Medulla oblongata (tissue), 1 donor: ENCODE results near the gene ZDHHC5.

Experiments used
- DNase-seq: peaks from one replicate; pipeline ENCODE4 v3.0.0-alpha.2; 2015; ENCODE audit errors: extremely low spot score

ZDHHC5 gene

DNA sequence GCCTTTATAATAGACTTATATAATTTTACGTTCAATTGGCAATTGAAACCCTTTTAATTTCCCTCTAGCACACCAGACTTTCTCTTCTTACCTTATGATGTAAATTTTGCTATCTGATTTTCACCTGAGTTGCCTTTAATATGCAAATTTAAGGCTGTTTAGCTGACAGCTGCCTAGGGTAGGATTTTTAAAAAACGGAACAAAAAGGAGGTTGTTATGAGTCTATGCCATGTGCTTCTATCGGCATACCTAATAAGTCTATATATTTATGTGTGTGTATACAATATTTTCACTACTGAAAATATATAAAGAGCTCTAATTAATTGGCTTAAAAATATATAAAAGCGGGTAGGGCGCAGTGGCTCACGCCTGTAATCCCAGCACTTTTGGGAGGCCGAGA, 61.6 kb downstream of the ZDHHC5 start:
- no peak for DNase-seq

DNA sequence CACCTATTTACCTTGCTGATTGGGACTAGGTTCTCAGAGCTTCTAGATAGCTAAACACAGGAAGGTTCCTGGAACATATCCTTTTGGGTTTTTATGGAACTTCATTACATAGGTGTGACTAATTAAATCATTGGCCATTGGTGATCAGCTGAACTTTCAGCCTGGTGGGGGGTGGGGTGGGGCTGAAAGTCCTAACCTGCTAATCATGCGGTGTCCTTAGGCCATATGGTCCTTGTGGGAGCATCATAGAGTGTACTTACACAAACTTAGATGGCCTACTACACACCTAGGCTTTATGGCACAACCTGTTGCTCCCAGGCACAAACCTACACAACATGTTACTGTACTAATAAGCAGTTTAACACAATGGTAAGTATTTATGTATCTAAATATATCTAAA, 64.7 kb downstream of the ZDHHC5 start:
- DNase-seq, result no peak

GRCh38 chr11:57735619-57736298, 67.8 kb downstream of the ZDHHC5 start:
- no peak for DNase-seq

- DNase-seq, result peak; percentile 96
Observed at GRCh38 chr11:57741132-57742086, 73.5 kb downstream of the ZDHHC5 start, which contains the start of gene SELENOH. Gene SELENOH, plus strand, starts transcription at chr11:57741491. Its CDS starts 105 bp downstream, at chr11:57741596.

DNA sequence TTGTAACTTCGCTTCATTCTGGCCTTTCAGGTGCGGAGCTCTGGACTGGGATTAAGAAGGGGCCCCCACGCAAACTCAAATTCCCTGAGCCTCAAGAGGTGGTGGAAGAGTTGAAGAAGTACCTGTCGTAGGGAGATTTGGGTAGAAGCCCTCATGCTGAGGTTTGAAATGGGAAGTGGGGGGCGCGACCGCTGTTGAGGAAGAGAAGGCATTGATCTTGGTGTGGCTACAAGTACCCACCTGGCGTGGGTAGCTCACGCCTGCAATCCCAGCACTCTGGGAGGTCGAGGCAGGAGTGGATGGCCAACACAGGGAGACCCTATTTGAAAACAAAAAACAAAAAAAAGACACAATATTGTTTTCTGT, 74.2 kb downstream of the ZDHHC5 start:
- no peak for DNase-seq

DNA sequence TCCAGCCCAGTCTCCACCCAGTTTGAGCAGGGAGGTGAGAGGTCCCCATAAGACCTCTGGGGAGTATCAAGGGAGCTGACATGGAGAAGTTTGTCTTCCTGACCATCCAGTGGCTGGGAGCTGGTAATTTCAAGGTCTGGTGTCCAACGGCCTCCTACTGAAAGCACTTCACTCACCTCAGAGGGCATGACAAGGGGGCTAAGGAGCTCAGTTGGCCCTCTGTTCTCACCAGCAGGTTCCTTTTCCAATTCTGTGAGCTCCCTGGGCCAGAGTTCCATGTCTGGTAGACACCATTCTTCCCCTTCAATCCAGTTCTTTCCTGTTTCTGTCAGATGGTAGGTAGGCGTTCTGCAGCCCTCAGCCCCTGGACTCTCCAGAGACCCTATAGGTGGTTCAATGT, 76.4 kb downstream of the ZDHHC5 start:
- DNase-seq, result no peak

- DNase-seq, result no peak
Observed at GRCh38 chr11:57745206-57745605, 77.3 kb downstream of the ZDHHC5 start.

- no peak for DNase-seq
Observed at GRCh38 chr11:57746920-57747319, 79.0 kb downstream of the ZDHHC5 start.
